Measurements from ENCODE around the gene RASGRF1. TPM values are rescaled to one million over a fixed set of nuclear protein-coding genes. Genes with fewer than 3 reads are reported as not detected.

Gene RASGRF1
- total and polyA plus RNA-seq, 2 experiments from 2014 or later: 0.05 to 0.24 TPM

DNA sequence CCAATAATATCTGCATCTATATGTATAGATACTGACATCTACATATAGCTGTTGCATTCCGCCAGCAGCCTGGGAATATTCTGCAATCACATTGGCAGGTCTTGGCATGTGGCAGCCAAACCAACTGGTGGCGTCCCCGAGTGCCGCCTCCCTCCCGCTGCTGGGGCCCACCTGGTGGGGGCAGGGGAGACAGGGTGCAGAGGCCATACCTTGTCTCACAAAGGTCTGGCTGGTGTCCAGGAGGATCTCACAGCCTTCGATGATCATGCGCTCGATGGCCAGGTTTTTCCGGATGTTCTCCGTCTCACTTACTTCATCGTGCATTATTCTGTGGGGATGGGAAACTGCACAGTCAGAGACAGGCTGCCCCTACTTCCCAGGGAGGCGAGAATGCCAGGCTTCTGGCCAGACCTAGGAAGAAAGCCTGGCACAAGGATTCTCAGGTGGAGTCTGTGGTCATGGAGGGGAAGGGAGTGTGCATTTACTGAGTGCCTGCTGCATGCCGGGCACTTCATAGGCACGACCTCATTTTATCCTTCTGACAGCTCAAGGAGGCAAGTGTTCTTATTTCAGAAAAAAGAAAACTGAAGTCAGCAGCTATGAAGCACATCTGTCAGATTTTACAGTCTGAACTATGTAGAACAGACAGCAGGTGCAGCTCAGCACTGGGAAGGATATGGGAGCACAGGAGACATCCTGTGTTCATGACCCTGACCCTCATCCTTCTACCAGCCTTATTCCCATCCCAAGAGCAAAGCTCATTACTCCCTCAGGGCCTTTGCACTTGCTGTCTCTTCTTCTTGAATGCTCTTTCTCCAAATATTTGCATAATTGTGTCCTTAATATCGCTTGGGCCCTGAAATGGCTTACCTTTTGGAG lies 62.8 kb downstream of the RASGRF1 start:
- peaks cover 5% of the 10 kb centered on the region; the same call in 2 of the 3 replicates for H3K4me1 Mint-ChIP-seq
- Histone ChIP-seq H4K20me1 (replicated peaks; ENCODE audit: insufficient read depth) (no peaks in the 10 kb centered on the region), H3K79me2 (replicated peaks; ENCODE audit: insufficient read depth) (no peaks in the 10 kb centered on the region), H3F3A (replicated peaks; ENCODE audit: low read depth) (no peaks in the 10 kb centered on the region), H3K9me2 (ENCODE audit: insufficient read depth) (no peaks in the 10 kb centered on the region), H3K4me2 (no peak overlapping the region), H3K27me3 (ENCODE audit: insufficient read depth) (no peaks in the 10 kb centered on the region), H3K36me3 (ENCODE audit: insufficient read depth) (no peaks in the 10 kb centered on the region), H3K27ac (ENCODE audit: low read depth) (no peak overlapping the region), H3K4me3 (no peak overlapping the region), H2AFZ (no peak overlapping the region), H3K4me1 (ENCODE audit: insufficient read depth) (no peaks in the 10 kb centered on the region)
- H3K9me3 Mint-ChIP-seq: peaks cover 13% of the 10 kb centered on the region
- H3K27ac Mint-ChIP-seq: no peak overlapping the region
- peaks cover 5% of the 10 kb centered on the region; the same call in 2 of the 3 replicates for H3K36me3 Mint-ChIP-seq (ENCODE audit: low read depth)
- TF ChIP-seq EZH2 (IDR thresholded peaks at IDR 0.05; ENCODE audit: low read depth, unreplicated experiment) (no peak), EZH2phosphoT487 (IDR thresholded peaks at IDR 0.05; ENCODE audit: unreplicated experiment) (no peak), ZNF331 (CRISPR knock-in tag; IDR thresholded peaks at IDR 0.05; ENCODE audit: low read depth) (no peak), JUNB (IDR thresholded peaks at IDR 0.05; ENCODE audit: unreplicated experiment) (no peak)
- TF ChIP-seq, protein P1, sequence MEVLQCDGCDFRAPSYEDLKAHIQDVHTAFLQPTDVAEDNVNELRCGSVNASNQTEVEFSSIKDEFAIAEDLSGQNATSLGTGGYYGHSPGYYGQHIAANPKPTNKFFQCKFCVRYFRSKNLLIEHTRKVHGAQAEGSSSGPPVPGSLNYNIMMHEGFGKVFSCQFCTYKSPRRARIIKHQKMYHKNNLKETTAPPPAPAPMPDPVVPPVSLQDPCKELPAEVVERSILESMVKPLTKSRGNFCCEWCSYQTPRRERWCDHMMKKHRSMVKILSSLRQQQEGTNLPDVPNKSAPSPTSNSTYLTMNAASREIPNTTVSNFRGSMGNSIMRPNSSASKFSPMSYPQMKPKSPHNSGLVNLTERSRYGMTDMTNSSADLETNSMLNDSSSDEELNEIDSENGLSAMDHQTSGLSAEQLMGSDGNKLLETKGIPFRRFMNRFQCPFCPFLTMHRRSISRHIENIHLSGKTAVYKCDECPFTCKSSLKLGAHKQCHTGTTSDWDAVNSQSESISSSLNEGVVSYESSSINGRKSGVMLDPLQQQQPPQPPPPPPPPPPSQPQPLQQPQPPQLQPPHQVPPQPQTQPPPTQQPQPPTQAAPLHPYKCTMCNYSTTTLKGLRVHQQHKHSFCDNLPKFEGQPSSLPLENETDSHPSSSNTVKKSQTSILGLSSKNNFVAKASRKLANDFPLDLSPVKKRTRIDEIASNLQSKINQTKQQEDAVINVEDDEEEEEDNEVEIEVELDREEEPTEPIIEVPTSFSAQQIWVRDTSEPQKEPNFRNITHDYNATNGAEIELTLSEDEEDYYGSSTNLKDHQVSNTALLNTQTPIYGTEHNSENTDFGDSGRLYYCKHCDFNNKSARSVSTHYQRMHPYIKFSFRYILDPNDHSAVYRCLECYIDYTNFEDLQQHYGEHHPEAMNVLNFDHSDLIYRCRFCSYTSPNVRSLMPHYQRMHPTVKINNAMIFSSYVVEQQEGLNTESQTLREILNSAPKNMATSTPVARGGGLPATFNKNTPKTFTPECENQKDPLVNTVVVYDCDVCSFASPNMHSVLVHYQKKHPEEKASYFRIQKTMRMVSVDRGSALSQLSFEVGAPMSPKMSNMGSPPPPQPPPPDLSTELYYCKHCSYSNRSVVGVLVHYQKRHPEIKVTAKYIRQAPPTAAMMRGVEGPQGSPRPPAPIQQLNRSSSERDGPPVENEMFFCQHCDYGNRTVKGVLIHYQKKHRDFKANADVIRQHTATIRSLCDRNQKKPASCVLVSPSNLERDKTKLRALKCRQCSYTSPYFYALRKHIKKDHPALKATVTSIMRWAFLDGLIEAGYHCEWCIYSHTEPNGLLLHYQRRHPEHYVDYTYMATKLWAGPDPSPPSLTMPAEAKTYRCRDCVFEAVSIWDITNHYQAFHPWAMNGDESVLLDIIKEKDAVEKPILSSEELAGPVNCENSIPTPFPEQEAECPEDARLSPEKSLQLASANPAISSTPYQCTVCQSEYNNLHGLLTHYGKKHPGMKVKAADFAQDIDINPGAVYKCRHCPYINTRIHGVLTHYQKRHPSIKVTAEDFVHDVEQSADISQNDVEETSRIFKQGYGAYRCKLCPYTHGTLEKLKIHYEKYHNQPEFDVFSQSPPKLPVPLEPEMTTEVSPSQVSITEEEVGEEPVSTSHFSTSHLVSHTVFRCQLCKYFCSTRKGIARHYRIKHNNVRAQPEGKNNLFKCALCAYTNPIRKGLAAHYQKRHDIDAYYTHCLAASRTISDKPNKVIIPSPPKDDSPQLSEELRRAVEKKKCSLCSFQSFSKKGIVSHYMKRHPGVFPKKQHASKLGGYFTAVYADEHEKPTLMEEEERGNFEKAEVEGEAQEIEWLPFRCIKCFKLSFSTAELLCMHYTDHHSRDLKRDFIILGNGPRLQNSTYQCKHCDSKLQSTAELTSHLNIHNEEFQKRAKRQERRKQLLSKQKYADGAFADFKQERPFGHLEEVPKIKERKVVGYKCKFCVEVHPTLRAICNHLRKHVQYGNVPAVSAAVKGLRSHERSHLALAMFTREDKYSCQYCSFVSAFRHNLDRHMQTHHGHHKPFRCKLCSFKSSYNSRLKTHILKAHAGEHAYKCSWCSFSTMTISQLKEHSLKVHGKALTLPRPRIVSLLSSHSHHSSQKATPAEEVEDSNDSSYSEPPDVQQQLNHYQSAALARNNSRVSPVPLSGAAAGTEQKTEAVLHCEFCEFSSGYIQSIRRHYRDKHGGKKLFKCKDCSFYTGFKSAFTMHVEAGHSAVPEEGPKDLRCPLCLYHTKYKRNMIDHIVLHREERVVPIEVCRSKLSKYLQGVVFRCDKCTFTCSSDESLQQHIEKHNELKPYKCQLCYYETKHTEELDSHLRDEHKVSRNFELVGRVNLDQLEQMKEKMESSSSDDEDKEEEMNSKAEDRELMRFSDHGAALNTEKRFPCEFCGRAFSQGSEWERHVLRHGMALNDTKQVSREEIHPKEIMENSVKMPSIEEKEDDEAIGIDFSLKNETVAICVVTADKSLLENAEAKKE (CRISPR knock-in tag; IDR thresholded peaks at IDR 0.05): no peak
- no peak for ATAC-seq
- no peak overlapping the region for H3K4me3 Mint-ChIP-seq
- H3K27me3 Mint-ChIP-seq (ENCODE audit: insufficient read depth, low read depth, poor library complexity): peaks cover 6% of the 10 kb centered on the region
- no peak for DNase-seq (ENCODE audit: low spot score)

All from GM23338 (cell line).